ENCODE measurements around the gene AK8. TPM values are rescaled to one million over a fixed set of nuclear protein-coding genes. Genes with fewer than 3 reads are reported as not detected.

The AK8 gene
- total and polyA plus RNA-seq, 2 donors from 2014 or later: 6.2 to 6.3 TPM

GRCh38 chr9:132877458-132877823, 643 bp downstream of the AK8 start:
- FAIRE-seq (no peak), DNase-seq (peak in 1 of 5 donors; percentile 52)
- intact Hi-C loops (cut with DNase I): no loop called here
- Histone ChIP-seq H3K4me1 (ENCODE audit: control insufficient read depth in 2 of 3, insufficient read depth in 2 of 3, low read depth in 1 of 3, low read length in 3 of 3) (peaks cover 0 to 9% (median 0%) of the 10 kb centered on the region in 3 donors), H3K9me3 (ENCODE audit: control insufficient read depth in 2 of 3, insufficient read depth in 1 of 3, low read length in 3 of 3) (no peaks in the 10 kb centered on the region), H3K27me3 (ENCODE audit: control insufficient read depth, insufficient read depth, low read length) (no peaks in the 10 kb centered on the region), H3K27ac (ENCODE audit: low read depth in 2 of 2, low read length in 2 of 2) (no peak overlapping the region), H3K36me3 (ENCODE audit: control insufficient read depth in 2 of 3, insufficient read depth in 3 of 3, low read length in 3 of 3) (no peaks in the 10 kb centered on the region), H3K9ac (ENCODE audit: low read length in 3 of 3) (peak overlapping the region in 2 of 3 donors; percentile 57 to 92), H3K4me3 (ENCODE audit: low read length in 3 of 3) (peak overlapping the region; percentile 79 to 93 (median 89))
- TF ChIP-seq CTCF (IDR thresholded peaks at IDR 0.05; ENCODE audit: borderline replicate concordance, extremely low read depth, insufficient read depth): no peak

GRCh38 chr9:132876849-132877248, 1.2 kb downstream of the AK8 start:
- intact Hi-C loops (cut with DNase I): no loop called here
- Histone ChIP-seq H3K9me3 (ENCODE audit: control insufficient read depth in 2 of 3, insufficient read depth in 1 of 3, low read length in 3 of 3) (no peaks in the 10 kb centered on the region), H3K4me1 (ENCODE audit: control insufficient read depth in 2 of 3, insufficient read depth in 2 of 3, low read depth in 1 of 3, low read length in 3 of 3) (peaks cover 0 to 9% (median 0%) of the 10 kb centered on the region in 3 donors), H3K4me3 (ENCODE audit: low read length in 3 of 3) (peak overlapping the region in 1 of 3 donors; percentile 89), H3K36me3 (ENCODE audit: control insufficient read depth in 2 of 3, insufficient read depth in 3 of 3, low read length in 3 of 3) (no peaks in the 10 kb centered on the region), H3K9ac (ENCODE audit: low read length in 3 of 3) (no peak overlapping the region), H3K27ac (ENCODE audit: low read depth in 2 of 2, low read length in 2 of 2) (no peak overlapping the region), H3K27me3 (ENCODE audit: control insufficient read depth, insufficient read depth, low read length) (no peaks in the 10 kb centered on the region)
- FAIRE-seq: no peak
- DNase-seq: no peak
- no peak for TF ChIP-seq CTCF (IDR thresholded peaks at IDR 0.05; ENCODE audit: borderline replicate concordance, extremely low read depth, insufficient read depth)

GRCh38 chr9:132875159-132875558, 2.9 kb downstream of the AK8 start:
- Histone ChIP-seq H3K36me3 (ENCODE audit: control insufficient read depth in 2 of 3, insufficient read depth in 3 of 3, low read length in 3 of 3) (no peaks in the 10 kb centered on the region), H3K4me1 (ENCODE audit: control insufficient read depth in 2 of 3, insufficient read depth in 2 of 3, low read depth in 1 of 3, low read length in 3 of 3) (peaks cover 0 to 9% (median 0%) of the 10 kb centered on the region in 3 donors), H3K27ac (ENCODE audit: low read depth in 2 of 2, low read length in 2 of 2) (no peak overlapping the region), H3K27me3 (ENCODE audit: control insufficient read depth, insufficient read depth, low read length) (no peaks in the 10 kb centered on the region), H3K9ac (ENCODE audit: low read length in 3 of 3) (no peak overlapping the region), H3K9me3 (ENCODE audit: control insufficient read depth in 2 of 3, insufficient read depth in 1 of 3, low read length in 3 of 3) (no peaks in the 10 kb centered on the region), H3K4me3 (ENCODE audit: low read length in 3 of 3) (no peak overlapping the region)
- FAIRE-seq: no peak
- no peak for TF ChIP-seq CTCF (IDR thresholded peaks at IDR 0.05; ENCODE audit: borderline replicate concordance, extremely low read depth, insufficient read depth)
- intact Hi-C loops (cut with DNase I): no loop called here
- no peak for DNase-seq

GRCh38 chr9:132873403-132873802, 4.7 kb downstream of the AK8 start:
- H3K4me1 ChIP-seq (ENCODE audit: control insufficient read depth in 2 of 3, insufficient read depth in 2 of 3, low read depth in 1 of 3, low read length in 3 of 3): peaks cover 0 to 6% (median 0%) of the 10 kb centered on the region in 3 donors
- no peak for TF ChIP-seq CTCF (IDR thresholded peaks at IDR 0.05; ENCODE audit: borderline replicate concordance, extremely low read depth, insufficient read depth)
- no peak for DNase-seq
- no peak overlapping the region for H3K4me3 ChIP-seq (ENCODE audit: low read length in 3 of 3)
- no peaks in the 10 kb centered on the region for H3K9me3 ChIP-seq (ENCODE audit: control insufficient read depth in 2 of 3, insufficient read depth in 1 of 3, low read length in 3 of 3)
- intact Hi-C loops (cut with DNase I): no loop called here
- no peak for FAIRE-seq
- no peak overlapping the region for H3K9ac ChIP-seq (ENCODE audit: low read length in 3 of 3)
- H3K36me3 ChIP-seq (ENCODE audit: control insufficient read depth in 2 of 3, insufficient read depth in 3 of 3, low read length in 3 of 3): no peaks in the 10 kb centered on the region
- no peak overlapping the region for H3K27ac ChIP-seq (ENCODE audit: low read depth in 2 of 2, low read length in 2 of 2)
- no peaks in the 10 kb centered on the region for H3K27me3 ChIP-seq (ENCODE audit: control insufficient read depth, insufficient read depth, low read length)
